Astrocyte (in vitro differentiated cells and primary cell): ENCODE measurements around the gene BBS9.

ENCODE experiments used
- CTCF ChIP-seq: IDR thresholded peaks from 2 replicates; pipeline ENCODE4 v1.5.1; 2011; ENCODE audit warnings: low read depth, mild to moderate bottlenecking, inconsistent platforms, low read length, moderate library complexity; ENCODE audit not compliant: insufficient read depth
- EZH2 ChIP-seq: IDR thresholded peaks from 2 replicates; pipeline ENCODE4 v1.6.1; 2012; ENCODE audit warnings: mild to moderate bottlenecking, low read length, inconsistent platforms; ENCODE audit not compliant: insufficient read depth

- TF ChIP-seq CTCF (no peak), EZH2 (no peak)
Measured at GRCh38 chr7:33536398-33537103, 407.2 kb downstream of the BBS9 start.
